ENCODE measurements around the gene DLG1.

Gene DLG1

DNA sequence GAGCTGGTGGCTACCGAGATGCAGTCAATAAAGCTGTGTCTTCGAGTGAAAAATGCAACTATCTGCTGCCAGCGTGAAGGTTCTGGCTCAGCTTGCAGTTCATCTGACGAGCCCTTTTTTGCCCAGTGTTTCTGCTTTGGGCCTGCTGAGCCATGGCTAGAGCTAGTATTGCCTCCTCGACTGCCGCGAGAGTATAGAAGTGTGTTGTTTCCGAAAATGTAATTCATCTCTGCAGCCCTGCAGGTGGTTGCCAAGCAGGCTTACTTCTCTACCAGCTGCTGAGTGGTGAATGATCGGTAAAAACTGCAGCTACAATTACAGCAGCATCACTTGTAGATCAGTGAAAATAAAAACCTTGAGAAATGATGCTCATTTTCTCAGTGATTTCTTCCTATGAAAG is 114.8 kb downstream of the DLG1 start:
- Histone ChIP-seq H3K4me2 (ENCODE audit: low read depth, low read length) (no peak overlapping the region), H3K27me3 (replicated peaks; ENCODE audit: insufficient read depth, low read length) (no peaks in the 10 kb centered on the region), H4K20me1 (ENCODE audit: insufficient read depth, low read length) (peaks cover 5% of the 10 kb centered on the region; the same call in 1 of the 2 replicates), H3K4me3 (ENCODE audit: low read length) (no peak overlapping the region), H3K9me2 (replicated peaks; ENCODE audit: insufficient read depth, low read length) (no peaks in the 10 kb centered on the region), H2AFZ (ENCODE audit: low read length) (no peak overlapping the region), H3K27ac (ENCODE audit: low read length) (no peak overlapping the region), H3K36me3 (replicated peaks; ENCODE audit: insufficient read depth, low read length) (no peaks in the 10 kb centered on the region), H3F3A (ENCODE audit: insufficient read depth, low read length) (no peaks in the 10 kb centered on the region), H3K4me1 (ENCODE audit: low read length) (no peaks in the 10 kb centered on the region), H3K79me2 (ENCODE audit: low read length) (peaks cover 36% of the 10 kb centered on the region), H3K9ac (ENCODE audit: low read length) (no peak overlapping the region), H3K9me3 (replicated peaks; ENCODE audit: insufficient read depth, low read length) (no peaks in the 10 kb centered on the region)
- TF ChIP-seq EZH2 (optimal IDR thresholded peaks at IDR 0.05; ENCODE audit: low read depth, low read length) (no peak), EZH2phosphoT487 (IDR thresholded peaks at IDR 0.05; ENCODE audit: low read length) (no peak)
- TF ChIP-seq, protein P1, sequence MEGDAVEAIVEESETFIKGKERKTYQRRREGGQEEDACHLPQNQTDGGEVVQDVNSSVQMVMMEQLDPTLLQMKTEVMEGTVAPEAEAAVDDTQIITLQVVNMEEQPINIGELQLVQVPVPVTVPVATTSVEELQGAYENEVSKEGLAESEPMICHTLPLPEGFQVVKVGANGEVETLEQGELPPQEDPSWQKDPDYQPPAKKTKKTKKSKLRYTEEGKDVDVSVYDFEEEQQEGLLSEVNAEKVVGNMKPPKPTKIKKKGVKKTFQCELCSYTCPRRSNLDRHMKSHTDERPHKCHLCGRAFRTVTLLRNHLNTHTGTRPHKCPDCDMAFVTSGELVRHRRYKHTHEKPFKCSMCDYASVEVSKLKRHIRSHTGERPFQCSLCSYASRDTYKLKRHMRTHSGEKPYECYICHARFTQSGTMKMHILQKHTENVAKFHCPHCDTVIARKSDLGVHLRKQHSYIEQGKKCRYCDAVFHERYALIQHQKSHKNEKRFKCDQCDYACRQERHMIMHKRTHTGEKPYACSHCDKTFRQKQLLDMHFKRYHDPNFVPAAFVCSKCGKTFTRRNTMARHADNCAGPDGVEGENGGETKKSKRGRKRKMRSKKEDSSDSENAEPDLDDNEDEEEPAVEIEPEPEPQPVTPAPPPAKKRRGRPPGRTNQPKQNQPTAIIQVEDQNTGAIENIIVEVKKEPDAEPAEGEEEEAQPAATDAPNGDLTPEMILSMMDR (IDR thresholded peaks at IDR 0.05; ENCODE audit: low read length): no peak
- no peak for DNase-seq

DNA sequence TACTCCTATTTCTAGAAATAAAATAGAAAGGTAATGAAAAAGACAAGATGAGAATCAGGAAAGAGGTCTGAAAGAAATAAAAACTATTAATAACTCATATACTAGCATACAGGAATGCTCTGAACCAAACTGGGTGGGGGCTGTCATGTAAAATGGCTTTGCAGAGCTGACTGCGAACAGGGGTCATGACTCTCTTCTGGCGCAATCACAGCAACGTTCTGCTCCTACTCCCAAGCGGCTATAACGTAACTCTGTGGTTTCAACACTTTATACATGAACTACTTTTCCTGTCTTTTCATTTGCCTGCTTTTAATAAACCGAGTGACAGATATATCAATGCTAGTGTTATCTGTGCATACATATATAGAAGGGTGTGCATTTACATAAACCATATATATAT is 116.7 kb downstream of the DLG1 start:
- H3K4me2 ChIP-seq (ENCODE audit: low read depth, low read length): no peak overlapping the region
- no peaks in the 10 kb centered on the region for H3K4me1 ChIP-seq (ENCODE audit: low read length)
- H3K9me3 ChIP-seq (replicated peaks; ENCODE audit: insufficient read depth, low read length): no peaks in the 10 kb centered on the region
- H3K27me3 ChIP-seq (replicated peaks; ENCODE audit: insufficient read depth, low read length): no peaks in the 10 kb centered on the region
- no peaks in the 10 kb centered on the region for H3F3A ChIP-seq (ENCODE audit: insufficient read depth, low read length)
- H4K20me1 ChIP-seq (ENCODE audit: insufficient read depth, low read length): 0 out of 2 replicates have a peak, but pooled peaks cover 5% of the 10 kb centered on the region
- no peak overlapping the region for H2AFZ ChIP-seq (ENCODE audit: low read length)
- H3K9ac ChIP-seq (ENCODE audit: low read length): no peak overlapping the region
- no peak overlapping the region for H3K4me3 ChIP-seq (ENCODE audit: low read length)
- H3K36me3 ChIP-seq (replicated peaks; ENCODE audit: insufficient read depth, low read length): no peaks in the 10 kb centered on the region
- peaks cover 42% of the 10 kb centered on the region for H3K79me2 ChIP-seq (ENCODE audit: low read length)
- no peak for TF ChIP-seq EZH2phosphoT487 (IDR thresholded peaks at IDR 0.05; ENCODE audit: low read length)
- TF ChIP-seq, protein P1 (IDR thresholded peaks at IDR 0.05; ENCODE audit: low read length): no peak
- no peak for TF ChIP-seq EZH2 (optimal IDR thresholded peaks at IDR 0.05; ENCODE audit: low read depth, low read length)
- no peaks in the 10 kb centered on the region for H3K9me2 ChIP-seq (replicated peaks; ENCODE audit: insufficient read depth, low read length)
- no peak for DNase-seq
- no peak overlapping the region for H3K27ac ChIP-seq (ENCODE audit: low read length)

DNA sequence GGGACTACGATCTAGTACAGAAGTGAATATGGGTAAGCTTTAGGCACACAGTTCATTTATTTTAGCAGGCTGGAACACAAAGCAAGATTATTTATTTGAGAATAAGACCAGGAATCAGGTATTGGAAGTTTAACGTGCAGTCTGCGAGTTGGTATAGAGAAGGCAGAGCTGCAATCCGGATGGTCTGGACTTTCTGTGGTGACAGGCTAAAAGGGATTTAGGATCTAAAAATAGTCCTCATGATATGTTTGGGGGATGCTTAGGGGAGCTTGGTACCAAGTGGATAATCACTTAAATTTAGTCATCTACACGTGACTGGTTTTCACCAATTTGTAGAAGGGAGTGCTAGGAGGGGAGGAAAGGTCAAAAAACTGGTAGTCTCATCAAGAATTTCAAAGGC is 119.4 kb downstream of the DLG1 start:
- peaks cover 31% of the 10 kb centered on the region for H3K79me2 ChIP-seq (ENCODE audit: low read length)
- H3K27ac ChIP-seq (ENCODE audit: low read length): no peak overlapping the region
- H3K27me3 ChIP-seq (replicated peaks; ENCODE audit: insufficient read depth, low read length): no peaks in the 10 kb centered on the region
- DNase-seq: no peak
- 0 out of 2 replicates have a peak, but pooled peaks cover 5% of the 10 kb centered on the region for H3K4me1 ChIP-seq (ENCODE audit: low read length)
- H3K4me3 ChIP-seq (ENCODE audit: low read length): no peak overlapping the region
- H3K9me2 ChIP-seq (replicated peaks; ENCODE audit: insufficient read depth, low read length): no peaks in the 10 kb centered on the region
- no peaks in the 10 kb centered on the region for H3F3A ChIP-seq (ENCODE audit: insufficient read depth, low read length)
- no peaks in the 10 kb centered on the region for H4K20me1 ChIP-seq (ENCODE audit: insufficient read depth, low read length)
- H3K9ac ChIP-seq (ENCODE audit: low read length): no peak overlapping the region
- H3K4me2 ChIP-seq (ENCODE audit: low read depth, low read length): no peak overlapping the region
- H3K9me3 ChIP-seq (replicated peaks; ENCODE audit: insufficient read depth, low read length): no peaks in the 10 kb centered on the region
- no peak overlapping the region for H2AFZ ChIP-seq (ENCODE audit: low read length)
- no peaks in the 10 kb centered on the region for H3K36me3 ChIP-seq (replicated peaks; ENCODE audit: insufficient read depth, low read length)
- TF ChIP-seq, protein P1 (IDR thresholded peaks at IDR 0.05; ENCODE audit: low read length): no peak
- TF ChIP-seq EZH2 (optimal IDR thresholded peaks at IDR 0.05; ENCODE audit: low read depth, low read length) (no peak), EZH2phosphoT487 (IDR thresholded peaks at IDR 0.05; ENCODE audit: low read length) (no peak)

All from MM.1S (cell line).